ENCODE results near the gene UQCRFS1.

DNA sequence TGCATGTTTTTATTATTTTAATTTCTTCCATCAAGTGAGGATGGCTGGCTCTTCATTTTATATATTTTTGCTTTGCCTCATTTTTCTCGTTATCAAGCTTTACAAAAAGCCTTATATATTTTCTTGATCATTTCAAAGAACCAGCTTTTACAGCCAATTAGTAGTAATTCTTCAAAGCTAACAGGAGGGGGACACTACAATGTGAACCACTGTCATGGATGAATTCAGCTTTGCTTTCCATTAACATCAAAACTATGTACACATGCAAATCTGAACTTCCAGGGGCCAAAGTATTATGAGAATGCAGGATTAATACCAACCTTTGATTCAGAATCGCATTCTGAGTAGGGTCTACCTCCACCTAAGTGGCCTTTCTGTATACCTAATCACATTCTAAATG, 11.1 kb downstream of the UQCRFS1 start:
- TF ChIP-seq, protein P1, sequence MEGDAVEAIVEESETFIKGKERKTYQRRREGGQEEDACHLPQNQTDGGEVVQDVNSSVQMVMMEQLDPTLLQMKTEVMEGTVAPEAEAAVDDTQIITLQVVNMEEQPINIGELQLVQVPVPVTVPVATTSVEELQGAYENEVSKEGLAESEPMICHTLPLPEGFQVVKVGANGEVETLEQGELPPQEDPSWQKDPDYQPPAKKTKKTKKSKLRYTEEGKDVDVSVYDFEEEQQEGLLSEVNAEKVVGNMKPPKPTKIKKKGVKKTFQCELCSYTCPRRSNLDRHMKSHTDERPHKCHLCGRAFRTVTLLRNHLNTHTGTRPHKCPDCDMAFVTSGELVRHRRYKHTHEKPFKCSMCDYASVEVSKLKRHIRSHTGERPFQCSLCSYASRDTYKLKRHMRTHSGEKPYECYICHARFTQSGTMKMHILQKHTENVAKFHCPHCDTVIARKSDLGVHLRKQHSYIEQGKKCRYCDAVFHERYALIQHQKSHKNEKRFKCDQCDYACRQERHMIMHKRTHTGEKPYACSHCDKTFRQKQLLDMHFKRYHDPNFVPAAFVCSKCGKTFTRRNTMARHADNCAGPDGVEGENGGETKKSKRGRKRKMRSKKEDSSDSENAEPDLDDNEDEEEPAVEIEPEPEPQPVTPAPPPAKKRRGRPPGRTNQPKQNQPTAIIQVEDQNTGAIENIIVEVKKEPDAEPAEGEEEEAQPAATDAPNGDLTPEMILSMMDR (IDR thresholded peaks at IDR 0.05) = no peak
- no peak for TF ChIP-seq POLR2A (IDR thresholded peaks at IDR 0.05)
- TF ChIP-seq POLR2AphosphoS5 (IDR thresholded peaks at IDR 0.05) = no peak

Data from prostate gland (tissue), 2 donors.